GM13977 (cell line): ENCODE results near the gene PLAC9.

ENCODE experiments used
- DNase-seq: peaks from one replicate; pipeline ENCODE4 v3.0.0; 2012; ENCODE audit warnings: low spot score
- CTCF ChIP-seq: IDR thresholded peaks from 2 replicates; pipeline ENCODE4 v1.5.1; 2012; ENCODE audit warnings: mild to moderate bottlenecking, control low read depth; ENCODE audit not compliant: insufficient read depth; ENCODE audit errors: extremely low read depth, missing control alignments
- in situ Hi-C: fragments of 300-500 bp; cut with MboI; formaldehyde crosslinking; loops from one replicate; pipeline ENCODE4 v1.12.0; 2022; ENCODE audit warnings: low sequenced_read_pairs, low pct_unique_long_range_greater_than_20kb, mixed read lengths, inconsistent platforms; ENCODE audit not compliant: unreplicated experiment

Gene PLAC9

GRCh38 chr10:80187465-80188409, 55.2 kb downstream of the PLAC9 start:
- DNase-seq: no peak
- TF ChIP-seq CTCF: no peak
- in situ Hi-C loops: no loop called here

GRCh38 chr10:80188713-80189112, 56.2 kb downstream of the PLAC9 start:
- no peak for DNase-seq
- in situ Hi-C loops: no loop called here
- TF ChIP-seq CTCF: no peak

- TF ChIP-seq CTCF: no peak
- DNase-seq: no peak
- in situ Hi-C loops: no loop called here
Measured at GRCh38 chr10:80191589-80192270, 59.2 kb downstream of the PLAC9 start.

GRCh38 chr10:80192553-80192952, 60.0 kb downstream of the PLAC9 start:
- no peak for DNase-seq
- no peak for TF ChIP-seq CTCF

GRCh38 chr10:80194373-80195045, 62.0 kb downstream of the PLAC9 start:
- DNase-seq: no peak
- in situ Hi-C loops: no loop called here
- TF ChIP-seq CTCF: no peak

More at GRCh38 chr10:80192553-80192952, 60.0 kb downstream of the PLAC9 start:
- in situ Hi-C loops: no loop called here
